HUES48 (cell line): ENCODE results near the gene SHC3.

Source experiments
- H3K27ac ChIP-seq: one replicate; pipeline ENCODE4 v1.7.0; 2013; ENCODE audit warnings: low read depth, low read length, inconsistent platforms
- H3K27me3 ChIP-seq: 2 replicates; pipeline ENCODE4 v1.6.1; 2013; ENCODE audit warnings: mild to moderate bottlenecking, low read length; ENCODE audit not compliant: control insufficient read depth, insufficient read depth
- H3K36me3 ChIP-seq: 2 replicates; pipeline ENCODE4 v1.6.1; 2013; ENCODE audit warnings: low read length; ENCODE audit not compliant: control insufficient read depth, insufficient read depth
- H3K4me1 ChIP-seq: 2 replicates; pipeline ENCODE4 v1.6.1; 2013; ENCODE audit warnings: mild to moderate bottlenecking, low read length; ENCODE audit not compliant: control insufficient read depth, insufficient read depth
- H3K4me3 ChIP-seq: 2 replicates; pipeline ENCODE4 v1.5.1; 2013; ENCODE audit warnings: mild to moderate bottlenecking, low read depth, low read length
- H3K9ac ChIP-seq: 2 replicates; pipeline ENCODE4 v1.6.1; 2013; ENCODE audit warnings: mild to moderate bottlenecking, low read depth, low read length, moderate library complexity
- H3K9me3 ChIP-seq: 2 replicates; pipeline ENCODE4 v1.6.1; 2013; ENCODE audit warnings: low read length; ENCODE audit not compliant: control insufficient read depth, insufficient read depth

Gene SHC3

GRCh38 chr9:89078421-89078820, 100.2 kb downstream of the SHC3 start:
- H3K27ac ChIP-seq = no peak overlapping the region
- H3K27me3 ChIP-seq = no peaks in the 10 kb centered on the region
- H3K9ac ChIP-seq = no peak overlapping the region
- no peaks in the 10 kb centered on the region for H3K9me3 ChIP-seq
- no peak overlapping the region for H3K4me3 ChIP-seq
- no peaks in the 10 kb centered on the region for H3K36me3 ChIP-seq
- H3K4me1 ChIP-seq = no peaks in the 10 kb centered on the region

GRCh38 chr9:89077519-89077918, 101.1 kb downstream of the SHC3 start:
- Histone ChIP-seq H3K9me3 (no peaks in the 10 kb centered on the region), H3K9ac (no peak overlapping the region), H3K4me1 (no peaks in the 10 kb centered on the region), H3K27ac (no peak overlapping the region), H3K36me3 (no peaks in the 10 kb centered on the region), H3K27me3 (no peaks in the 10 kb centered on the region), H3K4me3 (no peak overlapping the region)

GRCh38 chr9:89073397-89073796, 105.2 kb downstream of the SHC3 start:
- Histone ChIP-seq H3K36me3 (no peaks in the 10 kb centered on the region), H3K4me1 (no peaks in the 10 kb centered on the region), H3K9me3 (no peaks in the 10 kb centered on the region), H3K9ac (no peak overlapping the region), H3K4me3 (no peak overlapping the region), H3K27ac (no peak overlapping the region), H3K27me3 (no peaks in the 10 kb centered on the region)

GRCh38 chr9:89071591-89071990, 107.0 kb downstream of the SHC3 start:
- Histone ChIP-seq H3K9ac (no peak overlapping the region), H3K4me1 (no peaks in the 10 kb centered on the region), H3K4me3 (no peak overlapping the region), H3K27ac (no peak overlapping the region), H3K27me3 (no peaks in the 10 kb centered on the region), H3K36me3 (no peaks in the 10 kb centered on the region), H3K9me3 (no peaks in the 10 kb centered on the region)

GRCh38 chr9:89066835-89067234, 111.8 kb downstream of the SHC3 start:
- no peaks in the 10 kb centered on the region for H3K27me3 ChIP-seq
- H3K9me3 ChIP-seq = no peaks in the 10 kb centered on the region
- no peak overlapping the region for H3K4me3 ChIP-seq
- no peaks in the 10 kb centered on the region for H3K4me1 ChIP-seq
- H3K9ac ChIP-seq = no peak overlapping the region
- no peaks in the 10 kb centered on the region for H3K36me3 ChIP-seq
- H3K27ac ChIP-seq = no peak overlapping the region

- Histone ChIP-seq H3K9ac (no peak overlapping the region), H3K9me3 (no peaks in the 10 kb centered on the region), H3K27ac (no peak overlapping the region), H3K4me3 (no peak overlapping the region), H3K4me1 (no peaks in the 10 kb centered on the region), H3K27me3 (no peaks in the 10 kb centered on the region), H3K36me3 (no peaks in the 10 kb centered on the region)
These were observed 112.7 kb downstream of the SHC3 start for GRCh38 chr9:89065921-89066320.

GRCh38 chr9:89060790-89061189, 117.8 kb downstream of the SHC3 start:
- no peak overlapping the region for H3K4me3 ChIP-seq
- H3K27ac ChIP-seq = no peak overlapping the region
- H3K36me3 ChIP-seq = no peaks in the 10 kb centered on the region
- no peaks in the 10 kb centered on the region for H3K4me1 ChIP-seq
- no peaks in the 10 kb centered on the region for H3K27me3 ChIP-seq
- 0 out of 2 replicates have a peak, but pooled peaks cover 6% of the 10 kb centered on the region for H3K9me3 ChIP-seq
- no peak overlapping the region for H3K9ac ChIP-seq

- no peaks in the 10 kb centered on the region for H3K27me3 ChIP-seq
- H3K9me3 ChIP-seq = 0 out of 2 replicates have a peak, but pooled peaks cover 6% of the 10 kb centered on the region
- no peaks in the 10 kb centered on the region for H3K4me1 ChIP-seq
- H3K9ac ChIP-seq = no peak overlapping the region
- H3K27ac ChIP-seq = no peak overlapping the region
- no peak overlapping the region for H3K4me3 ChIP-seq
- no peaks in the 10 kb centered on the region for H3K36me3 ChIP-seq
These were observed 118.6 kb downstream of the SHC3 start for GRCh38 chr9:89059925-89060506.

- Histone ChIP-seq H3K9me3 (0 out of 2 replicates have a peak, but pooled peaks cover 6% of the 10 kb centered on the region), H3K27me3 (no peaks in the 10 kb centered on the region), H3K27ac (no peak overlapping the region), H3K9ac (no peak overlapping the region), H3K36me3 (no peaks in the 10 kb centered on the region), H3K4me1 (no peaks in the 10 kb centered on the region), H3K4me3 (no peak overlapping the region)
These were observed 119.7 kb downstream of the SHC3 start for GRCh38 chr9:89058906-89059305.

- Histone ChIP-seq H3K27ac (no peak overlapping the region), H3K9ac (no peak overlapping the region), H3K4me1 (no peaks in the 10 kb centered on the region), H3K4me3 (no peak overlapping the region), H3K9me3 (0 out of 2 replicates have a peak, but pooled peaks cover 6% of the 10 kb centered on the region), H3K27me3 (no peaks in the 10 kb centered on the region), H3K36me3 (no peaks in the 10 kb centered on the region)
These were observed 123.6 kb downstream of the SHC3 start for GRCh38 chr9:89054865-89055495.

GRCh38 chr9:89053301-89053700, 125.3 kb downstream of the SHC3 start:
- Histone ChIP-seq H3K36me3 (no peaks in the 10 kb centered on the region), H3K27me3 (no peaks in the 10 kb centered on the region), H3K4me1 (no peaks in the 10 kb centered on the region), H3K27ac (no peak overlapping the region), H3K9me3 (0 out of 2 replicates have a peak, but pooled peaks cover 2% of the 10 kb centered on the region), H3K9ac (no peak overlapping the region), H3K4me3 (no peak overlapping the region)
